HEK293 (cell line): ENCODE results near the gene PRPH.
A peak's percentile ranks its signal among the peaks of the same experiment; 100 is the strongest.
"Not testable (repeated sequence)": the region's sequence is repeated elsewhere in the genome, so short reads cannot be mapped to it uniquely, and the experiment has no call there.

Source experiments
- CTCF ChIA-PET: fragments of 350-600 bp; formaldehyde crosslinking; extraction: SDS; loops from one replicate; lab custom pipeline; 2021; ENCODE audit warnings: antibody characterized with exemption; lab: Yijun Ruan, JAX
- POLR2A ChIA-PET: fragments of 300-600 bp; formaldehyde crosslinking; extraction: SDS; loops from one replicate; lab custom pipeline; 2020; ENCODE audit warnings: antibody characterized with exemption, inconsistent platforms; lab: Yijun Ruan, JAX
- H3K27ac ChIP-seq: fragments of 200-500 bp; sonication (Bioruptor generic); 2 replicates; pipeline ENCODE4 v1.5.1; 2014; ENCODE audit warnings: low read depth, low read length, control low read depth, inconsistent platforms; ENCODE audit errors: extremely low read depth
- H3K36me3 ChIP-seq, 2 experiments: fragments of 200-500 bp in 1 of 2; sonication (Bioruptor generic) in 1 of 2; 1 replicate in 1 of 2; 2 replicates in 1 of 2; pipeline ENCODE4 v1.5.1; 2014 to 2017; ENCODE audit warnings: inconsistent platforms in 2 of 2, low read length in 2 of 2; ENCODE audit not compliant: control insufficient read depth in 2 of 2, insufficient read depth in 1 of 2
- H3K4me1 ChIP-seq: fragments of 200-500 bp; sonication (Bioruptor generic); 2 replicates; pipeline ENCODE4 v1.5.1; 2014; ENCODE audit warnings: mild to moderate bottlenecking, low read length, inconsistent platforms; ENCODE audit not compliant: control insufficient read depth, insufficient read depth
- H3K4me3 ChIP-seq: 2 replicates; pipeline ENCODE4 v1.5.1; 2011; ENCODE audit warnings: low read depth, mild to moderate bottlenecking, control low read depth, low read length, moderate library complexity
- H3K9me3 ChIP-seq: fragments of 200-500 bp; sonication (Bioruptor generic); 2 replicates; pipeline ENCODE4 v1.5.1; 2014; ENCODE audit warnings: low read depth, low read length, inconsistent platforms; ENCODE audit not compliant: control insufficient read depth, insufficient read depth
- KLF16 ChIP-seq: fragments of 450-650 bp; formaldehyde crosslinking; IDR thresholded peaks from 2 replicates; pipeline ENCODE4 v1.5.1; 2017; ENCODE audit warnings: missing biosample characterization, missing genetic modification characterization
- SCRT2 ChIP-seq: fragments of 450-650 bp; formaldehyde crosslinking; IDR thresholded peaks from 2 replicates; pipeline ENCODE4 v1.5.1; 2016; ENCODE audit warnings: missing biosample characterization, missing genetic modification characterization
- ZBTB17 ChIP-seq: fragments of 450-650 bp; formaldehyde crosslinking; IDR thresholded peaks from 2 replicates; pipeline ENCODE4 v1.5.1; 2016; ENCODE audit warnings: missing biosample characterization, missing genetic modification characterization
- ZNF121 ChIP-seq: fragments of 450-650 bp; formaldehyde crosslinking; IDR thresholded peaks from 2 replicates; pipeline ENCODE4 v1.5.1; 2016; ENCODE audit warnings: missing biosample characterization, missing genetic modification characterization
- ZNF341 ChIP-seq: fragments of 450-650 bp; formaldehyde crosslinking; IDR thresholded peaks from 2 replicates; pipeline ENCODE4; 2016; ENCODE audit warnings: low read depth, missing biosample characterization, missing genetic modification characterization
- ZNF585B ChIP-seq: fragments of 450-650 bp; formaldehyde crosslinking; IDR thresholded peaks from 2 replicates; pipeline ENCODE4 v1.5.1; 2016; ENCODE audit warnings: missing biosample characterization, missing genetic modification characterization
- ZNF600 ChIP-seq: fragments of 450-650 bp; formaldehyde crosslinking; IDR thresholded peaks from 2 replicates; pipeline ENCODE4 v1.5.1; 2016; ENCODE audit warnings: missing biosample characterization, missing genetic modification characterization
- ZNF670 ChIP-seq: fragments of 450-650 bp; formaldehyde crosslinking; IDR thresholded peaks from 2 replicates; pipeline ENCODE4 v1.5.1; 2016; ENCODE audit warnings: missing biosample characterization, missing genetic modification characterization, low read depth
- TF ChIP-seq, protein P1 (sequence below): fragments of 450-650 bp; formaldehyde crosslinking; IDR thresholded peaks from 2 replicates; pipeline ENCODE4 v1.5.1; 2017; ENCODE audit warnings: missing biosample characterization, mild to moderate bottlenecking, missing genetic modification characterization, moderate library complexity

PRPH gene

GRCh38 chr12:49255857-49256637, 38.9 kb upstream of the PRPH start:
- H3K36me3 ChIP-seq: no peaks in the 10 kb centered on the region
- H3K27ac ChIP-seq: no peak overlapping the region
- no peaks in the 10 kb centered on the region for H3K9me3 ChIP-seq
- no peak overlapping the region for H3K4me3 ChIP-seq
- ChIA-PET POLR2A (no interaction called here), CTCF (interaction anchor here (0.5 to 1.6 kb wide), 4 partner anchors 11 to 41 kb away, joined by 3 to 7 read pairs (median 4); partner anchors contain the start of gene PRPH)
- TF ChIP-seq KLF16 (tag by site-specific recombination) (no peak), ZNF600 (tag by site-specific recombination) (peak; percentile 78)
- H3K4me1 ChIP-seq: no peaks in the 10 kb centered on the region; the same call in 1 of the 2 replicates

GRCh38 chr12:49257508-49258184, 37.3 kb upstream of the PRPH start:
- ChIA-PET POLR2A (interaction anchor here (0.7 to 1.0 kb wide), 4 partner anchors 14 to 288 kb away, joined by 3 to 4 read pairs (median 3); partner anchors contain the start of gene TUBA1B), CTCF (interaction anchor here (0.6 to 3.0 kb wide), 3 partner anchors 19 to 313 kb away, joined by 3 to 11 read pairs (median 4); no protein-coding TSS in a partner anchor)
- not testable (repeated sequence) for H3K4me3 ChIP-seq

DNA sequence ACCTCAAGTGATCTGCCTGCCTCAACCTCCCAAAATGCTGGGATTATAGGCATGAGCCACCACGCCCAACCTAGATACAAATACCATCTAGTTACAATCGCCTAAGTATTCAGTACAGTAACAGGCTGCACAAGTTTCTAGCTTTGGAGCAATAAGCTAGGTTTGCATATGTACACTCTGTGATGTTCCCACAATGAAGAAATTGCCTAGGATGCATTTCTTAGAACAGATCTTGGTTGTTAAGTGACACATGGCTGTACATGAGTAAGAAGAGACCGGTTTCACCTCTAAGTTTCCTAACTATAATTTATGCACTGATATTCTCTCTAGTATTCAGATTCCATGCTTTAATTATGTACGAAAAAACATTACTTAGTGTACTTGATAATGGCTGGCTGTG, 35.5 kb upstream of the PRPH start:
- ChIA-PET CTCF (interaction anchor here (1.5 to 3.0 kb wide), 2 partner anchors 29 to 37 kb away, joined by 6 to 11 read pairs; no protein-coding TSS in a partner anchor), POLR2A (interaction anchor here (0.5 kb wide), 1 partner anchor 31 kb away, joined by 5 read pairs; no protein-coding TSS in a partner anchor)
- no peaks in the 10 kb centered on the region for H3K9me3 ChIP-seq
- no peak overlapping the region for H3K4me3 ChIP-seq
- H3K36me3 ChIP-seq: no peaks in the 10 kb centered on the region
- no peak overlapping the region for H3K27ac ChIP-seq
- H3K4me1 ChIP-seq: no peaks in the 10 kb centered on the region; the same call in 1 of the 2 replicates
- TF ChIP-seq ZNF670: no peak
- TF ChIP-seq ZNF341 (tag by site-specific recombination): no peak

More at GRCh38 chr12:49257508-49258184, 37.3 kb upstream of the PRPH start:
- H3K27ac ChIP-seq, H3K9me3 ChIP-seq, H3K4me1 ChIP-seq, H3K36me3 ChIP-seq: not testable (repeated sequence)
- TF ChIP-seq ZNF121: 0 out of 2 replicates have a peak, but pooled peaks have one; percentile 22

DNA sequence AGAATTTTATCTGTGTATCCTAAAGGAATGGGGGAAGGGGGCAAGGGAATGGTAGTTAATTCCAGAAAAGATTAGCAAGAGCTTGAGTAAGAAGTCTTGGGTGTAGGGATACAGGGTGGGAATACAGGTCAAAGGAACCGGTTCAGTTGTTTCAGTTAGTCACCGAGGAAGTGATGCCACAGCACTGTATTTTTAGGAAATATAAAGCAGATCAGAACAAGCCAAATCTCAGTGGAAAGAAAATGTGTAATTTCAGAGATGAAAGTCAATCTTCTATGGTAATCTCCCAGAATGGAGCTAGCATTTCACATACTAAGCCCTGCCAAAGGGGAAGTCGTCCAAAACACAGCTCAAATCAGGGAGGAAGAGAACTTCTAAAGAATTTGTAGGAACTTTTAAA, 34.8 kb upstream of the PRPH start:
- ChIA-PET POLR2A (interaction anchor here (0.5 kb wide), 1 partner anchor 31 kb away, joined by 5 read pairs; no protein-coding TSS in a partner anchor), CTCF (interaction anchor here (0.7 to 3.0 kb wide), 3 partner anchors 13 to 36 kb away, joined by 3 to 11 read pairs (median 6); no protein-coding TSS in a partner anchor)
- Histone ChIP-seq H3K9me3 (no peaks in the 10 kb centered on the region), H3K4me1 (no peaks in the 10 kb centered on the region; the same call in 1 of the 2 replicates), H3K27ac (no peak overlapping the region; the same call in 1 of the 2 replicates), H3K4me3 (no peak overlapping the region), H3K36me3 (no peaks in the 10 kb centered on the region)
- TF ChIP-seq ZBTB17 (tag by site-specific recombination): 0 out of 2 replicates have a peak, but pooled peaks have one; percentile 25
- no peak for TF ChIP-seq ZNF585B (tag by site-specific recombination)
- TF ChIP-seq SCRT2: no peak

GRCh38 chr12:49260571-49261363, 34.2 kb upstream of the PRPH start:
- ChIA-PET CTCF (interaction anchor here (0.6 to 3.0 kb wide), 4 partner anchors 14 to 69 kb away, joined by 3 to 11 read pairs (median 4); no protein-coding TSS in a partner anchor), POLR2A (no interaction called here)
- Histone ChIP-seq H3K4me1 (no peaks in the 10 kb centered on the region; the same call in 1 of the 2 replicates), H3K36me3 (no peaks in the 10 kb centered on the region; a peak in 1 of 3 replicates), H3K4me3 (no peak overlapping the region), H3K9me3 (no peaks in the 10 kb centered on the region), H3K27ac (no peak overlapping the region)
- TF ChIP-seq, protein P1, sequence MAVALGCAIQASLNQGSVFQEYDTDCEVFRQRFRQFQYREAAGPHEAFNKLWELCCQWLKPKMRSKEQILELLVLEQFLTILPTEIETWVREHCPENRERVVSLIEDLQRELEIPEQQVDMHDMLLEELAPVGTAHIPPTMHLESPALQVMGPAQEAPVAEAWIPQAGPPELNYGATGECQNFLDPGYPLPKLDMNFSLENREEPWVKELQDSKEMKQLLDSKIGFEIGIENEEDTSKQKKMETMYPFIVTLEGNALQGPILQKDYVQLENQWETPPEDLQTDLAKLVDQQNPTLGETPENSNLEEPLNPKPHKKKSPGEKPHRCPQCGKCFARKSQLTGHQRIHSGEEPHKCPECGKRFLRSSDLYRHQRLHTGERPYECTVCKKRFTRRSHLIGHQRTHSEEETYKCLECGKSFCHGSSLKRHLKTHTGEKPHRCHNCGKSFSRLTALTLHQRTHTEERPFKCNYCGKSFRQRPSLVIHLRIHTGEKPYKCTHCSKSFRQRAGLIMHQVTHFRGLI: no peak
- peak; percentile 71; the same call in 1 of the 2 replicates for TF ChIP-seq ZNF121
